ENCODE measurements around the gene APOL3.

DNA sequence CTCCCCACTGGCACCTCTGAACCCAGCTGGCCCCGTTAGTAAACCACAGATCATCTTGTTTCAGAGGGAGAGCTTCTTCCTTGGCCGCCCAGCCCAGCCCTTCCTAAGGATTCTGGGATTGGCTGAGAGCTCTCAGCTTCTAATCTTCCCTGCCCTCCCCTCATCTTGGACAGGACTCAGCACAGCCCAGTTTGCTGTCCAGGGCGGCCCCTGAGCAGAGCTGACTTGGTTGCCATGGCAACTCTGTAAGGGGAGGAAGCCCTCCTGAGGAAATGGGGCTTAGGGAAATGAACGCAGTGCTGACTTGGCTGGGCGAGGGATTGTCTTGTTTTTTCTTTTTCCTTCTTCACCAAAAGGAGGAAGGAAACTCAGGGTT, 36.5 kb upstream of the APOL3 start:
- TF ChIP-seq, protein P1, sequence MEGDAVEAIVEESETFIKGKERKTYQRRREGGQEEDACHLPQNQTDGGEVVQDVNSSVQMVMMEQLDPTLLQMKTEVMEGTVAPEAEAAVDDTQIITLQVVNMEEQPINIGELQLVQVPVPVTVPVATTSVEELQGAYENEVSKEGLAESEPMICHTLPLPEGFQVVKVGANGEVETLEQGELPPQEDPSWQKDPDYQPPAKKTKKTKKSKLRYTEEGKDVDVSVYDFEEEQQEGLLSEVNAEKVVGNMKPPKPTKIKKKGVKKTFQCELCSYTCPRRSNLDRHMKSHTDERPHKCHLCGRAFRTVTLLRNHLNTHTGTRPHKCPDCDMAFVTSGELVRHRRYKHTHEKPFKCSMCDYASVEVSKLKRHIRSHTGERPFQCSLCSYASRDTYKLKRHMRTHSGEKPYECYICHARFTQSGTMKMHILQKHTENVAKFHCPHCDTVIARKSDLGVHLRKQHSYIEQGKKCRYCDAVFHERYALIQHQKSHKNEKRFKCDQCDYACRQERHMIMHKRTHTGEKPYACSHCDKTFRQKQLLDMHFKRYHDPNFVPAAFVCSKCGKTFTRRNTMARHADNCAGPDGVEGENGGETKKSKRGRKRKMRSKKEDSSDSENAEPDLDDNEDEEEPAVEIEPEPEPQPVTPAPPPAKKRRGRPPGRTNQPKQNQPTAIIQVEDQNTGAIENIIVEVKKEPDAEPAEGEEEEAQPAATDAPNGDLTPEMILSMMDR (IDR thresholded peaks at IDR 0.05) = no peak
- TF ChIP-seq POLR2A (IDR thresholded peaks at IDR 0.05) = no peak
